ENCODE data around the gene DNAJC21.

DNA sequence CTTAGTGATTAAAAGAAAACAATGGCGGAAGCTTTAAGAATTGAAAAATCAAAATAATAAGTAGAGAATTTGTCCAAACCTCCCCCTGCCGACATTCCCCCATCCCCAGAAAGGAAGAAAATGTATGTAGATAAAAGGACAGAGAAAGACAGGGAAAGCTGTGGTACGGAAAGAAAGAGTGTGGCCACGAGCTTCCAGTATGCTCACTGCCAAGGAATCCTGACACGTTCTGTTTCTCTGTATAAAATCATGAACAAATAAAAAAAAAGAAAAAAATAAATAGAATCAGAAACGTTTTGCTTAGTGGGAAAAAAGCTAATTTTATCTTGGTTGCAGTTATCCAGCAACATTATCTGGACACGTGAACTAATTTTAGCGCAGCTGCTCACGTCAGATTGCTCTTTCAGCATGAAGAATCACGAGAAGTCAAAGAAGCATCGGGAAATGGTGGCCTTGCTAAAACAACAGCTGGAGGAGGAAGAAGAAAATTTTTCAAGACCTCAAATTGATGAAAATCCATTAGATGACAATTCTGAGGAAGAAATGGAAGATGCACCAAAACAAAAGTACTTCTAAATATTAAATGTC lies 15.2 kb downstream of the DNAJC21 start:
- TF ChIP-seq, protein P1, sequence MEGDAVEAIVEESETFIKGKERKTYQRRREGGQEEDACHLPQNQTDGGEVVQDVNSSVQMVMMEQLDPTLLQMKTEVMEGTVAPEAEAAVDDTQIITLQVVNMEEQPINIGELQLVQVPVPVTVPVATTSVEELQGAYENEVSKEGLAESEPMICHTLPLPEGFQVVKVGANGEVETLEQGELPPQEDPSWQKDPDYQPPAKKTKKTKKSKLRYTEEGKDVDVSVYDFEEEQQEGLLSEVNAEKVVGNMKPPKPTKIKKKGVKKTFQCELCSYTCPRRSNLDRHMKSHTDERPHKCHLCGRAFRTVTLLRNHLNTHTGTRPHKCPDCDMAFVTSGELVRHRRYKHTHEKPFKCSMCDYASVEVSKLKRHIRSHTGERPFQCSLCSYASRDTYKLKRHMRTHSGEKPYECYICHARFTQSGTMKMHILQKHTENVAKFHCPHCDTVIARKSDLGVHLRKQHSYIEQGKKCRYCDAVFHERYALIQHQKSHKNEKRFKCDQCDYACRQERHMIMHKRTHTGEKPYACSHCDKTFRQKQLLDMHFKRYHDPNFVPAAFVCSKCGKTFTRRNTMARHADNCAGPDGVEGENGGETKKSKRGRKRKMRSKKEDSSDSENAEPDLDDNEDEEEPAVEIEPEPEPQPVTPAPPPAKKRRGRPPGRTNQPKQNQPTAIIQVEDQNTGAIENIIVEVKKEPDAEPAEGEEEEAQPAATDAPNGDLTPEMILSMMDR (IDR thresholded peaks at IDR 0.05; ENCODE audit: insufficient read depth, low read length) = no peak
- TF ChIP-seq, protein P2, sequence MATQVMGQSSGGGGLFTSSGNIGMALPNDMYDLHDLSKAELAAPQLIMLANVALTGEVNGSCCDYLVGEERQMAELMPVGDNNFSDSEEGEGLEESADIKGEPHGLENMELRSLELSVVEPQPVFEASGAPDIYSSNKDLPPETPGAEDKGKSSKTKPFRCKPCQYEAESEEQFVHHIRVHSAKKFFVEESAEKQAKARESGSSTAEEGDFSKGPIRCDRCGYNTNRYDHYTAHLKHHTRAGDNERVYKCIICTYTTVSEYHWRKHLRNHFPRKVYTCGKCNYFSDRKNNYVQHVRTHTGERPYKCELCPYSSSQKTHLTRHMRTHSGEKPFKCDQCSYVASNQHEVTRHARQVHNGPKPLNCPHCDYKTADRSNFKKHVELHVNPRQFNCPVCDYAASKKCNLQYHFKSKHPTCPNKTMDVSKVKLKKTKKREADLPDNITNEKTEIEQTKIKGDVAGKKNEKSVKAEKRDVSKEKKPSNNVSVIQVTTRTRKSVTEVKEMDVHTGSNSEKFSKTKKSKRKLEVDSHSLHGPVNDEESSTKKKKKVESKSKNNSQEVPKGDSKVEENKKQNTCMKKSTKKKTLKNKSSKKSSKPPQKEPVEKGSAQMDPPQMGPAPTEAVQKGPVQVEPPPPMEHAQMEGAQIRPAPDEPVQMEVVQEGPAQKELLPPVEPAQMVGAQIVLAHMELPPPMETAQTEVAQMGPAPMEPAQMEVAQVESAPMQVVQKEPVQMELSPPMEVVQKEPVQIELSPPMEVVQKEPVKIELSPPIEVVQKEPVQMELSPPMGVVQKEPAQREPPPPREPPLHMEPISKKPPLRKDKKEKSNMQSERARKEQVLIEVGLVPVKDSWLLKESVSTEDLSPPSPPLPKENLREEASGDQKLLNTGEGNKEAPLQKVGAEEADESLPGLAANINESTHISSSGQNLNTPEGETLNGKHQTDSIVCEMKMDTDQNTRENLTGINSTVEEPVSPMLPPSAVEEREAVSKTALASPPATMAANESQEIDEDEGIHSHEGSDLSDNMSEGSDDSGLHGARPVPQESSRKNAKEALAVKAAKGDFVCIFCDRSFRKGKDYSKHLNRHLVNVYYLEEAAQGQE (IDR thresholded peaks at IDR 0.05; ENCODE audit: insufficient replicate concordance, low read depth) = no peak
- TF ChIP-seq POLR2AphosphoS5 (IDR thresholded peaks at IDR 0.05; ENCODE audit: low read depth) = no peak

All from HL-60 (cell line).